Cardiac fibroblast (primary cell): ENCODE results near the gene IL1R1.

Source experiments
- DNase-seq, 2 donors: peaks; one replicate each; pipeline versions ENCODE4 v3.0.0 to v3.0.0-alpha.2; 2010; ENCODE audit warnings: low read depth in 2 of 2
- H3K4me3 ChIP-seq, 2 donors: replicated peaks in 1 of 2; 1 replicate in 1 of 2; 2 replicates in 1 of 2; pipeline ENCODE4 v1.5.1; 2011; ENCODE audit warnings: low read depth in 2 of 2, low read length in 2 of 2, mild to moderate bottlenecking in 2 of 2, moderate library complexity in 1 of 2
- CTCF ChIP-seq: IDR thresholded peaks from one replicate; pipeline ENCODE4 v1.5.1; 2011; ENCODE audit warnings: low read depth, mild to moderate bottlenecking, low read length, inconsistent platforms

The IL1R1 gene

GRCh38 chr2:102186791-102187495 lies 44.4 kb downstream of the IL1R1 start, which contains the start of gene IL1RL2:
Gene IL1RL2, plus strand, starts transcription at chr2:102187023. Its CDS starts 845 bp downstream, at chr2:102187868.
- TF ChIP-seq CTCF, result no peak
- peak in 1 of 2 donors; percentile 58 for DNase-seq
- H3K4me3 ChIP-seq, result peak within 1 kb of the TSS; percentile 38 to 49

- peak; percentile 57 to 61 for DNase-seq
- H3K4me3 ChIP-seq, result peak overlapping the region; percentile 38 to 49
- TF ChIP-seq CTCF, result peak; percentile 53
Observed at GRCh38 chr2:102187496-102188150, 45.1 kb downstream of the IL1R1 start.

- TF ChIP-seq CTCF, result no peak
- no peak for DNase-seq
- no peak overlapping the region for H3K4me3 ChIP-seq
Observed at GRCh38 chr2:102190430-102191107, 48.0 kb downstream of the IL1R1 start.

GRCh38 chr2:102191501-102191900 lies 49.0 kb downstream of the IL1R1 start:
- H3K4me3 ChIP-seq, result no peak overlapping the region
- no peak for TF ChIP-seq CTCF
- DNase-seq, result no peak

- H3K4me3 ChIP-seq, result no peak overlapping the region
- peak in 1 of 2 donors; percentile 56 for DNase-seq
- no peak for TF ChIP-seq CTCF
Observed at GRCh38 chr2:102193074-102193473, 50.5 kb downstream of the IL1R1 start.

GRCh38 chr2:102194609-102195268 lies 52.2 kb downstream of the IL1R1 start:
- no peak for TF ChIP-seq CTCF
- no peak for DNase-seq
- no peak overlapping the region for H3K4me3 ChIP-seq
